Ascending aorta (tissue), 2 donors: ENCODE results near the gene STK4. TPM values are rescaled to one million over a fixed set of nuclear protein-coding genes. Genes with fewer than 3 reads are reported as not detected.

Source experiments
- DNase-seq, 2 donors: peaks; one replicate each; pipeline ENCODE4 v3.0.0-alpha.2; 2019; ENCODE audit warnings: low spot score in 2 of 2
- H3K27ac ChIP-seq, 2 donors: fragments of 200-600 bp; sonication (generic); one replicate each; pipeline ENCODE4 v1.5.1; 2016 to 2017; ENCODE audit warnings: mild to moderate bottlenecking in 1 of 2
- H3K27me3 ChIP-seq: fragments of 200-600 bp; sonication (generic); one replicate; pipeline ENCODE4 v1.5.1; 2017
- H3K36me3 ChIP-seq, 2 donors: fragments of 200-600 bp; sonication (generic); one replicate each; pipeline ENCODE4 v1.5.1; 2016
- H3K4me1 ChIP-seq, 2 donors: fragments of 200-600 bp; sonication (generic); one replicate each; pipeline ENCODE4 v1.5.1; 2016 to 2017; ENCODE audit warnings: mild to moderate bottlenecking in 1 of 2
- H3K4me3 ChIP-seq, 2 donors: fragments of 200-600 bp; sonication (generic); one replicate each; pipeline ENCODE4 v1.5.1; 2016 to 2017; ENCODE audit warnings: mild to moderate bottlenecking in 1 of 2
- H3K9me3 ChIP-seq, 2 donors: fragments of 200-600 bp; sonication (generic); one replicate each; pipeline ENCODE4 v1.5.1; 2016
- intact Hi-C: fragments of 100-400 bp; cut with DNase I; formaldehyde crosslinking; loops from one replicate; pipeline ENCODE4 v1.15.1; 2023
- total RNA-seq: library from RNA; depleted of rRNA; stranded (reverse); fragments of >200 nt; gene quantifications from one replicate; pipeline ENCODE4 v1.1.0, GENCODE V29; 2016
- TF ChIP-seq, protein P1 (sequence below), 3 experiments: fragments of 200-600 bp in 2 of 3; fragments of 450-650 bp in 1 of 3; sonication (generic) in 2 of 3; IDR thresholded peaks; one replicate each; pipeline ENCODE4 v1.5.1; 2016 to 2019; ENCODE audit warnings: antibody characterized with exemption in 3 of 3, mild to moderate bottlenecking in 1 of 3, moderate library complexity in 1 of 3

STK4 gene
- total RNA-seq, 1 donor from 2014 or later = 20.6 TPM

DNA sequence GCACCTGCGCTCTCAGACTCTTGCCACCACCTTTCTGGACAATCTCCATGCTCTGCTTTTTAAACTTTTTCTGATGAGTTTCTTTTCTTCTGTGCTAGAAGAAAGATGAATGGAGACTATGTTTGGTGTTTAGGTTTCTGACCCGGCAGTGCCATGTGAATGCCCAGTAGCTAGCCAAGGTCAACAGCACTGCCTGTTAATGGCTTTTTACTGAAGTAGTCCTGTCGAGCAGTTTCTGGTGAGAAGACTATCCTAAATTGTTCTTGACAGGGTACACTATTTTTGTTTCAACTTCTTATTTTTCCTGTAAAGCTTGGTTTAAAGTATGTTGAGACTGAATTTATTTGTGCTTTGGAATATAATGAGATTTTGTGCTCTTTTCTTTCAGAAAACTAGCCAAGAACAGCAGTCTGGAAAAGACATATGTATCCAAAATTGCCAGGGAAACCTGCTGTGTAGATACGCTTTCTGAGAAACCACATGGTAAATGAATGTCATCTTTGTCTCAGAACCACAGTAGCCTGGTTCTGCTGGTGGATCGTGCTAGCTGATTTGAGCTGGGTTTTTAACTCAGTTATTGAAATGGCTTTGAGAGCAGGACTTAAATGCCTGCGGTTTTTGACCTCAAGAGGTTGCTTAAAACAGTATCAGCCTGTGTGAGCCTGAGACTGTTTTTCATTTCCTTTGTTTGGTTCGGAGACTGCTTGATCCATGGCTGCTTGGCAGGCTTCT is 86.6 kb downstream of the STK4 start:
- Histone ChIP-seq H3K9me3 (no peaks in the 10 kb centered on the region), H3K27me3 (no peaks in the 10 kb centered on the region), H3K4me1 (peaks cover 0 to 5% of the 10 kb centered on the region in 2 donors), H3K4me3 (no peak overlapping the region), H3K27ac (peak overlapping the region; percentile 23 to 29), H3K36me3 (peaks cover 6 to 10% of the 10 kb centered on the region in 2 donors)
- intact Hi-C loops = no loop called here
- TF ChIP-seq, protein P1, sequence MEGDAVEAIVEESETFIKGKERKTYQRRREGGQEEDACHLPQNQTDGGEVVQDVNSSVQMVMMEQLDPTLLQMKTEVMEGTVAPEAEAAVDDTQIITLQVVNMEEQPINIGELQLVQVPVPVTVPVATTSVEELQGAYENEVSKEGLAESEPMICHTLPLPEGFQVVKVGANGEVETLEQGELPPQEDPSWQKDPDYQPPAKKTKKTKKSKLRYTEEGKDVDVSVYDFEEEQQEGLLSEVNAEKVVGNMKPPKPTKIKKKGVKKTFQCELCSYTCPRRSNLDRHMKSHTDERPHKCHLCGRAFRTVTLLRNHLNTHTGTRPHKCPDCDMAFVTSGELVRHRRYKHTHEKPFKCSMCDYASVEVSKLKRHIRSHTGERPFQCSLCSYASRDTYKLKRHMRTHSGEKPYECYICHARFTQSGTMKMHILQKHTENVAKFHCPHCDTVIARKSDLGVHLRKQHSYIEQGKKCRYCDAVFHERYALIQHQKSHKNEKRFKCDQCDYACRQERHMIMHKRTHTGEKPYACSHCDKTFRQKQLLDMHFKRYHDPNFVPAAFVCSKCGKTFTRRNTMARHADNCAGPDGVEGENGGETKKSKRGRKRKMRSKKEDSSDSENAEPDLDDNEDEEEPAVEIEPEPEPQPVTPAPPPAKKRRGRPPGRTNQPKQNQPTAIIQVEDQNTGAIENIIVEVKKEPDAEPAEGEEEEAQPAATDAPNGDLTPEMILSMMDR (IDR thresholded peaks at IDR 0.05) = no peak
- DNase-seq = no peak

DNA sequence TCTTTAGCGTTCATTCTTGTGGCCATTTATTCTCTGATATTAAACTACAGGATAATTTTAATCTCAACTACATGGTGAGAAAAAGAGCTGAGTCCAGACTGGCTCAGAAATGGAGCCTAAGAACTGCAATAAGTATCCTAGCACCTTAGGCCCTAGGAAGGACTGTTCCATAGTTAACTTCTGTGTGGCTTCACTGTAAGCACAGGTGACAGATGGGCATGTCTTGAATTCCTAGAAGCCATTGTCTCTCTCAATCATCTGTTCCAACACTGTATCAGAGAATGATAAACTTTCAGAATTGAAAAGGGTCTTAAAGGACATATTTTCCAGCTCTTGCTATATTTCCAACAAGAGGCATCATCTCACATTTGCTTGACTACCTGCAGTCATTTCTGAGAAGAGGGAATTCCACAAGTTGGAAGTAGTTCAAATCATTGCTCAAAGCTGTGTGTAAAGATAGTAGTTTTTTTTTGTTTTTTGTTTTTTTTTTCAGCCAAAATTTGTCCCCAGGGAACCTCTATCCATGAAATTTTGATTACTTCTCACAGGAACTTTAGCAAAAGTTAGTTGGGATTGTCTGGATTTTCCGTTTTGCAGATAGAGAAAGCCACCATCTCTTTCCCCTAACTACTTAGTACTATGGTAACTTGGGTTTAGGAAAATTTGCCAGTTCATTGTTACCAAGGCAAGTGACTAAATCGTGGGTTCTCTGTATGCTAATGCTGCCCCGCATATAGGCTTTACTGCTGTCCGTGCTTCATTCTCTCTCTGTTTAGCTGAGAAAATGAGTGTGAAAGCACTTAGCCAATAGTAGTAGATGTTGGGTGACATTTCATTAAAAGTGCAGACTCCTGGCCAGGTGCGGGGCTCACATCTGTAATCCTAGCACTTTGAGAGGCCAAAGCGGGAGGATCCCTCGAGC is 87.4 kb downstream of the STK4 start:
- TF ChIP-seq, protein P1 (IDR thresholded peaks at IDR 0.05) = no peak
- intact Hi-C loops = no loop called here
- Histone ChIP-seq H3K27me3 (no peaks in the 10 kb centered on the region), H3K27ac (peak overlapping the region; percentile 23 to 29), H3K36me3 (peaks cover 6 to 10% of the 10 kb centered on the region in 2 donors), H3K4me3 (no peak overlapping the region), H3K9me3 (no peaks in the 10 kb centered on the region), H3K4me1 (peaks cover 0 to 5% of the 10 kb centered on the region in 2 donors)
- DNase-seq = no peak

GRCh38 chr20:45055056-45055455 is 88.7 kb downstream of the STK4 start:
- intact Hi-C loops = no loop called here
- Histone ChIP-seq H3K4me1 (peaks cover 0 to 5% of the 10 kb centered on the region in 2 donors), H3K27me3 (no peaks in the 10 kb centered on the region), H3K36me3 (peaks cover 6 to 10% of the 10 kb centered on the region in 2 donors), H3K9me3 (no peaks in the 10 kb centered on the region), H3K4me3 (no peak overlapping the region), H3K27ac (no peak overlapping the region)
- TF ChIP-seq, protein P1 (IDR thresholded peaks at IDR 0.05) = no peak
- DNase-seq = no peak

- DNase-seq = no peak
- Histone ChIP-seq H3K27me3 (no peaks in the 10 kb centered on the region), H3K4me3 (no peak overlapping the region), H3K4me1 (peaks cover 0 to 5% of the 10 kb centered on the region in 2 donors), H3K9me3 (no peaks in the 10 kb centered on the region), H3K36me3 (peaks cover 6 to 10% of the 10 kb centered on the region in 2 donors), H3K27ac (no peak overlapping the region)
- intact Hi-C loops = no loop called here
- TF ChIP-seq, protein P1 (IDR thresholded peaks at IDR 0.05) = no peak
Observed at GRCh38 chr20:45056473-45057173, 90.3 kb downstream of the STK4 start.

- H3K4me1 ChIP-seq = peaks cover 0 to 3% of the 10 kb centered on the region in 2 donors
- no peak overlapping the region for H3K27ac ChIP-seq
- H3K9me3 ChIP-seq = no peaks in the 10 kb centered on the region
- no peaks in the 10 kb centered on the region for H3K27me3 ChIP-seq
- no peak overlapping the region for H3K4me3 ChIP-seq
- intact Hi-C loops = no loop called here
- peaks cover 6 to 10% of the 10 kb centered on the region in 2 donors for H3K36me3 ChIP-seq
- TF ChIP-seq, protein P1 (IDR thresholded peaks at IDR 0.05) = no peak
- no peak for DNase-seq
Observed at GRCh38 chr20:45058168-45058850, 92.0 kb downstream of the STK4 start.
